HG02623 (cell line): Measurements from ENCODE around the gene MAP6D1.
A peak's percentile ranks its signal among the peaks of the same experiment; 100 is the strongest.

Experiments
- ATAC-seq: cut with Tn5 transposase; IDR thresholded peaks from one replicate; pipeline ENCODE4 v1.9.1; 2021; ENCODE audit warnings: moderate library complexity; ENCODE audit not compliant: unreplicated experiment

MAP6D1 gene

GRCh38 chr3:183824761-183825455 is 469 bp downstream of the MAP6D1 start:
- ATAC-seq: peak; percentile 32

GRCh38 chr3:183823963-183824362 is 1.4 kb downstream of the MAP6D1 start:
- ATAC-seq: no peak

DNA sequence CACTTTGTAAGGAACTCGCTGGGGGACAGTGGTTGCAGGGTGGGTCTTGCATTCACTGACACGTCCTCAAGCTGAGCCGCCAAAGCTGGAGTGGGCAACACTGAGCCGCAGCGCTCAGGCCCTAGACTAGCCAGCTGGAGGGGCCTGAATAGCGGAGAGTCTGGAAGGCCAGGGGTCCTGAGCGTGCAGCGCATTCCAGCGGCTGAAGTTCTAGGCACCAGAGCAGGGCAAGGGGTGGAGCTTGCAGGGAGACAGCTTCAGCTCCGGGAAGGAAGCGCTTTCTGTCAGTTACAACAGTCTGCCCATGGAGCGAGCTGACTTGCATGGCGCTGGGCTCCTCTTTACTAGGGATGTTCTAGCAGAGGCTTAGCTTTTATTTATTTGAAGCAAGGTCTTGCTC is 2.7 kb downstream of the MAP6D1 start:
- no peak for ATAC-seq

GRCh38 chr3:183819831-183820230 is 5.5 kb downstream of the MAP6D1 start:
- no peak for ATAC-seq

GRCh38 chr3:183818706-183819624 is 6.4 kb downstream of the MAP6D1 start:
- no peak for ATAC-seq

- ATAC-seq: no peak
Observed at GRCh38 chr3:183818041-183818620, 7.2 kb downstream of the MAP6D1 start.

DNA sequence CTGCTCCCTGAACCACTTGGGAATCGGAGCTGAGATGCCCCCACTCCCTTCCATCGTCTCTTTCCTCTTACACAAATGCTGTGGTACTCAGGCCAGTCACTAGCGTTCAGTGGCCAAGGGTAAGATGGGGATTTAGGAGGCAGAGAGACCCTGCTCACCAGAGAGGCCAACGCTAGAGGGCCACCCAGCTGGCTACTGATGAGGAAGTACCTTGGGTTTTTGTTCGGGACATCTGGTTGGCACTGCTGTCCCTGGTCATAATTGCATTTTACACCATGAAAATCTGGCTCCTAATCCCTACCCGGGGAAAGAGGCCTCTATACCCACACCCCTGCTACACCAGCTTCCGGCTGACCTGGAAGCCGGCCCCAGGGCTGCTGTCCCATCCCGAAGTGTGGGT is 7.7 kb downstream of the MAP6D1 start:
- no peak for ATAC-seq

DNA sequence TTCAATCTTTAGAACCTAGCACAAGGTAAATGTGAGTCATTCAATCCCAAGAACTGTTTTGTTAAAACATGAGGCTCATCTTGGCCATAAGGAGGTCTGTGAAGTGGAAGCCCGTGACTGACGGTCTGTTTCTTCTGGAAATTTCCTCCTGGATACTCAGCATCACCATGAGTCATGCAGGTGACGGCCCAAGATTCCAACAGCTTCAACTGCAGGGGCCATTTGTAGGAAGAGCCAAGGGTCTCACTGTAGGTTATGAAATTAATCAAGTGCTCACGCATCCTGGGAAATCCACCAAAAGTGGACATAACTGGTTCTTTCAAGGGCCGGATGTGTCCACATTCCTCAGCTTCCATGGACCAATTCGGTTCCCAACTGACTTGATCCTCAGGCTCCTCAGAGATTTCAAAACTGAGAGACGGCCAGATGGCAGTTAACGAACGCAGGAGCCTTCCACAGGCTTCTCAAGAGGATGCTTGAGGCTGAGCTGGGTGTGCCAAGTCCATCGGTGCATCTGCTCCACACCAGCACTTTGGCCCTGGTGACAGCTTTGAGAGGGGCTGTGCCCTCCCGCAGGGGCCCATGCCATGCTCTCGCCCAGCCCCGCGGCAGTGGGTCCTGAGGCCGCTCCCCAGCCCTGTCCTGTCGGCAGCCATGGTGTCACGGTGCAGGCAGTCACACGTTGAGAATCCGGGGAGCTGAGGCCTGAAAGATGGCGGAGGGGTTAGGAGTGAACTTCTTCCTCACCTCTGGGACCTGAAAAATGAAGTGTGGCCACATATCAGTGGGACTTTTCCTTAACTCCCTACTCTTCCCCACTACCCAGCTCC is 8.5 kb downstream of the MAP6D1 start:
- no peak for ATAC-seq

GRCh38 chr3:183815951-183816475 is 9.4 kb downstream of the MAP6D1 start:
- no peak for ATAC-seq

- ATAC-seq: no peak
Observed at GRCh38 chr3:183815563-183815940, 9.8 kb downstream of the MAP6D1 start.

GRCh38 chr3:183814240-183814639 is 11.1 kb downstream of the MAP6D1 start:
- ATAC-seq: no peak

DNA sequence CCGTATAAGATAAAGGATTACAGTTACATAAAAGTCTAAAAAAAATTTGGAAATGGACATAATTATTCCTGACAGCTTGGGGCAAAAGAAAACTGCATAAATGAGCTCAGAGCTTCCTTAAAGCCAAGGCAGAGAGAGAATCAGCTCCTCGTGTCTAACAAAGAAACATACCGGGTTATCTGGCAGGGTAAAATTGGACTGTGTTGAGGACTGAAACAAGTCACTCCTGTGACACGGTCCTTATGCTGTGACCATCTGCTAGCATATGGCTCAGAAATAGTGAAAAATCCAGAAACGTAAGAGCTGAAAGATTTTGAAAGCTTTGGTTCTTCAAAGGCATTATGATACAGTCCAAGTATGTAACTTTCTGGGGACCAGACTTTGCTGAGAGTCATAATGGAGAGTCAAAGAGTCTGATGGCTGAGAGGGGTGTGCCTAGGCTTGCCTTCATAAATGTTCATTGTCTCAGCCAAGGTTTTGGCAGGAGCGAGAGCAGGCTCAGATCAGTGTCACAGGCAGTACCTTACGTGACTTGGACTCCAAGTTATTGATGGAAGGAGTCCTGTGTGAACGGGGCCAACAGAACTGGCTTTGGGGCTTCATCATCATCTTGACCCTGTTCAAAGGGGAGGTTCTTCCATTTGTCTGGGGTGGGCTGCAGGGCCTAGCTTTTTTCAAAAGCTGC is 12.5 kb downstream of the MAP6D1 start:
- ATAC-seq: no peak

DNA sequence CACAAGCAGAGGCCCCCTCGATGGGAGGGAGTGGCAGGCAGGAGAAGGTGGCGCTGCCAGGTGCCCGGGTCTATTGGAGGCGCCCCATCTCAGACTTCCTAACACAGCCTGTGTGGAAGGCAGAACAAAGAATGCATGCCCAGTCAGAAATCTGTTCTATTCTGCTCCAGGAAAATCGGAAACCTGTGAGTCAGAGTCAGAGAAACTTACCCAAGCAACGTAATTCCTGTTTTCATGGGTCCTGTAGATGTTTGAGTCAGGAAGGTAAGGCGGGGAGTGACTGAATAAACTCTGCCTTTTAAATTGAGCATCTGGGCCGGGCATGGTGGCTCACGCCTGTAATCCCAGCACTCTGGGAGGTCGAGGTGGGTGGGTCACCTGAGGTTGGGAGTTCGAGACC is 13.7 kb downstream of the MAP6D1 start:
- ATAC-seq: no peak

GRCh38 chr3:183810643-183811594 is 14.5 kb downstream of the MAP6D1 start:
- ATAC-seq: no peak

DNA sequence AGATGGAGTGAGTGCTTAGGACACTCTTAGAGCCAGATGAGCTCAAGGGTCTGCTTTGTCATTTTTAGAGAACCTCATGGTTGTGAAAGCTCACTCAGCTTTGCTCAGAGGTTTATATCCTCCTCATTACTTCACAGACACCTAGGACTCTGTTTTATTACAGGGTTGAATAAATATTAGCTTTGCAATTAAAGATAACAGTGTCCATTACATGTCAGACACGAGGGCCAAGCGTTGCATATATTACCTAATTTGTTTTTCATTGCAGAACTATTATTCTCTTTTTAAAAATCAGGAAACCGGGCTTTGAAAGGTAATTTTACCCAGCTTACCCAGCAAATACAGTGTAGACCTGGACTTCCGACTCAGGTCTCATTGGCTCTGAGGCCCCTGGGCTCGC is 16.1 kb downstream of the MAP6D1 start:
- ATAC-seq: no peak

- ATAC-seq: no peak
Observed at GRCh38 chr3:183808355-183808754, 17.0 kb downstream of the MAP6D1 start.

DNA sequence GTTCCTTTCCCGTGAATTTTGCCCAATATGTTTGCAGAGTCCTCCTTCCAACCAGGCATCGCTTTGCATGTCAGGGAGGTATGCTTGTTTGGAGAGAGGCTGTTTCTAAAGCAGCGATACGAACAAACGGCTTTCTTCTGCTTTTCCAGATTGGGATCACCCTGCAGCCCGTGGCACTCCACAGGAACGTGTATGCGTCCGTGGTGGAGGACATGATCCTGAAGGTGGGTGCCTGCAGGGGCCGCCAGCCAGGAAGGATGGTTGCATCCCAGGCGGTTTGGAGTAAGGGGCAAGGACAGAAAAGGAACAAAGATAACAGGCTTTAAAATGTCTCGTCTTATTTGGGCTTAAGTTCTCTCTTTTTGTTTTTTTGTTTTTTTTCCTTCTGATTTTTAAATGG is 17.5 kb downstream of the MAP6D1 start:
- ATAC-seq: no peak

- no peak for ATAC-seq
Observed at GRCh38 chr3:183807209-183807728, 18.1 kb downstream of the MAP6D1 start.

GRCh38 chr3:183802989-183803388 is 22.4 kb downstream of the MAP6D1 start:
- ATAC-seq: no peak
